Stimulated activated CD4-positive, alpha-beta T cell treated with anti-CD3 and anti-CD28 coated beads, TNF-alpha, amount 100 ng/mL, for 48 hours (primary cell): ENCODE data around the gene NFKB2.
A peak's percentile ranks its signal among the peaks of the same experiment; 100 is the strongest.

Experiments
- DNase-seq, 3 donors: peaks; one replicate each; pipeline ENCODE4 v3.0.0-alpha.2; 2020; ENCODE audit warnings: low read depth in 3 of 3

Gene NFKB2

GRCh38 chr10:102395400-102396316, at the start of gene NFKB2:
NFKB2 (plus strand) TSS chr10:102395705; CDS start chr10:102395960, 255 bp downstream.
- peak; percentile 75 to 88 (median 76) for DNase-seq

GRCh38 chr10:102347236-102347828, 48.2 kb upstream of the NFKB2 start:
- DNase-seq: no peak

- peak; percentile 48 to 71 (median 70) for DNase-seq
Observed at GRCh38 chr10:102352066-102352715, 43.3 kb upstream of the NFKB2 start.

- DNase-seq: no peak
Observed at GRCh38 chr10:102354451-102354850, 41.1 kb upstream of the NFKB2 start.

- no peak for DNase-seq
Observed at GRCh38 chr10:102358712-102359382, 36.7 kb upstream of the NFKB2 start.

- no peak for DNase-seq
Observed at GRCh38 chr10:102367441-102367840, 28.1 kb upstream of the NFKB2 start.

- DNase-seq: no peak
Observed at GRCh38 chr10:102368077-102368476, 27.4 kb upstream of the NFKB2 start.

GRCh38 chr10:102371295-102371694, 24.2 kb upstream of the NFKB2 start:
- DNase-seq: no peak

GRCh38 chr10:102375250-102375649, 20.3 kb upstream of the NFKB2 start:
- no peak for DNase-seq

GRCh38 chr10:102375867-102376266, 19.6 kb upstream of the NFKB2 start:
- DNase-seq: no peak

GRCh38 chr10:102376901-102377300, 18.6 kb upstream of the NFKB2 start:
- no peak for DNase-seq

GRCh38 chr10:102379383-102379782, 16.1 kb upstream of the NFKB2 start:
- DNase-seq: no peak

- no peak for DNase-seq
Observed at GRCh38 chr10:102381983-102382382, 13.5 kb upstream of the NFKB2 start.

GRCh38 chr10:102382871-102383270, 12.6 kb upstream of the NFKB2 start:
- DNase-seq: no peak

- DNase-seq: no peak
Observed at GRCh38 chr10:102384053-102384452, 11.5 kb upstream of the NFKB2 start.

GRCh38 chr10:102384606-102385429, 10.7 kb upstream of the NFKB2 start:
- no peak for DNase-seq

GRCh38 chr10:102389894-102390293, 5.6 kb upstream of the NFKB2 start:
- DNase-seq: no peak

GRCh38 chr10:102392306-102392705, 3.2 kb upstream of the NFKB2 start:
- DNase-seq: no peak

GRCh38 chr10:102393411-102394078, 2.0 kb upstream of the NFKB2 start:
- DNase-seq: no peak

- DNase-seq: peak; percentile 94 to 97 (median 96)
Observed at GRCh38 chr10:102394079-102394800, 1.3 kb upstream of the NFKB2 start.
